K562 (cell line): ENCODE data around the gene NIPA2. TPM values are rescaled to one million over a fixed set of nuclear protein-coding genes. Genes with fewer than 3 reads are reported as not detected.

Experiments used
- CEBPB ChIP-seq: fragments of 450-650 bp; IDR thresholded peaks from 2 replicates; pipeline ENCODE4 v1.6.1; 2016; ENCODE audit warnings: missing genetic modification characterization, missing compliant biosample characterization
- HDAC1 ChIP-seq, 2 experiments: fragments of 450-650 bp; IDR thresholded peaks; 2 replicates each; pipeline ENCODE4 v1.6.1; 2016 to 2017; ENCODE audit warnings: inconsistent platforms in 1 of 2, mild to moderate bottlenecking in 1 of 2, moderate library complexity in 1 of 2
- HDAC2 ChIP-seq: fragments of 450-650 bp; IDR thresholded peaks from 2 replicates; pipeline ENCODE4 v1.6.1; 2016; ENCODE audit warnings: mild to moderate bottlenecking
- ID3 ChIP-seq, 2 experiments: fragments of 250-450 bp in 1 of 2; fragments of 450-650 bp in 1 of 2; sonication (Bioruptor Pico) in 1 of 2; IDR thresholded peaks; 2 replicates each; pipeline versions ENCODE4 v1.6.1 to v1.8.0; 2016 to 2021; ENCODE audit warnings: mild to moderate bottlenecking in 2 of 2, moderate library complexity in 2 of 2, missing compliant biosample characterization in 1 of 2, missing genetic modification characterization in 1 of 2
- MCM5 ChIP-seq: fragments of 450-650 bp; IDR thresholded peaks from 2 replicates; pipeline ENCODE4 v1.6.1; 2016; ENCODE audit warnings: low read depth
- MLLT1 ChIP-seq, 2 experiments: fragments of 450-650 bp; IDR thresholded peaks; 2 replicates each; pipeline ENCODE4 v1.6.1; 2016
- MTA1 ChIP-seq: fragments of 450-650 bp; IDR thresholded peaks from 2 replicates; pipeline ENCODE4 v1.6.1; 2017; ENCODE audit warnings: borderline replicate concordance
- NR2F6 ChIP-seq: fragments of 450-650 bp; formaldehyde crosslinking; IDR thresholded peaks from 2 replicates; pipeline ENCODE4 v1.4.0; 2020; ENCODE audit warnings: mild to moderate bottlenecking
- PHB ChIP-seq: fragments of 250-450 bp; sonication (Bioruptor Pico); IDR thresholded peaks from 2 replicates; pipeline ENCODE4 v1.5.0; 2021
- RB1 ChIP-seq: fragments of 450-650 bp; IDR thresholded peaks from 2 replicates; pipeline ENCODE4 v1.6.1; 2017; ENCODE audit warnings: low read depth, mild to moderate bottlenecking
- RBFOX2 ChIP-seq: fragments of 200-400 bp; formaldehyde crosslinking; IDR thresholded peaks from 2 replicates; pipeline ENCODE4 v1.6.1; 2017; ENCODE audit warnings: low read depth, mild to moderate bottlenecking, low read length, moderate library complexity
- RBM14 ChIP-seq: fragments of 200-400 bp; formaldehyde crosslinking; IDR thresholded peaks from 2 replicates; pipeline ENCODE4 v1.6.1; 2018; ENCODE audit warnings: low read depth, mild to moderate bottlenecking, low read length, moderate library complexity, borderline replicate concordance; ENCODE audit not compliant: insufficient read depth
- REST ChIP-seq, 2 experiments: fragments of 450-650 bp; formaldehyde crosslinking in 1 of 2; IDR thresholded peaks; 2 replicates each; pipeline versions ENCODE4 v1.4.0 to v1.6.1; 2014 to 2020; ENCODE audit warnings: mild to moderate bottlenecking in 2 of 2, borderline replicate concordance in 1 of 2, low read depth in 1 of 2
- SOX6 ChIP-seq: fragments of 450-650 bp; IDR thresholded peaks from 2 replicates; pipeline ENCODE4 v1.6.1; 2014; ENCODE audit warnings: mild to moderate bottlenecking
- TAF9B ChIP-seq: fragments of 450-650 bp; IDR thresholded peaks from 2 replicates; pipeline ENCODE4 v1.6.1; 2018; ENCODE audit warnings: mild to moderate bottlenecking; ENCODE audit not compliant: partially characterized antibody
- TCF7 ChIP-seq: sonication (generic); IDR thresholded peaks from 2 replicates; pipeline ENCODE4 v1.6.1; 2016; ENCODE audit warnings: antibody characterized with exemption, borderline replicate concordance
- ZBTB1 ChIP-seq: sonication (generic); formaldehyde crosslinking; IDR thresholded peaks from 2 replicates; pipeline ENCODE4 v1.8.1; 2023; ENCODE audit warnings: missing genetic modification reagents, low read depth, mild to moderate bottlenecking, borderline replicate concordance
- ZNF124 ChIP-seq: sonication (generic); formaldehyde crosslinking; IDR thresholded peaks from 2 replicates; pipeline ENCODE4 v1.8.1; 2022; ENCODE audit warnings: missing genetic modification reagents
- polyA plus RNA-seq, 8 experiments: library from polyadenylated mRNA; depleted of rRNA in 4 of 8; stranded (reverse) in 5 of 8; unstranded in 3 of 8; fragments of >200 nt; fragmentation: Nextera tagmentation in 2 of 8; fragmentation: Illumina TruSeq in 1 of 8; extraction: Ambion mirVana in 2 of 8; extraction: Trizol in 1 of 8; gene quantifications; 2 replicates each; pipeline versions ENCODE4 v1.2.1 to v1.2.3, GENCODE V29; 2011 to 2014; ENCODE audit warnings: inconsistent platforms in 1 of 8, missing spikeins in 1 of 8
- total RNA-seq, 7 experiments: library from RNA; depleted of rRNA in 6 of 7; stranded (reverse); fragments of >200 nt in 6 of 7; fragmentation: Illumina TruSeq in 2 of 7; extraction: Trizol in 2 of 7; gene quantifications; 2 replicates each; pipeline versions ENCODE4 v1.2.1 to v1.2.3, GENCODE V29; 2011 to 2021; ENCODE audit warnings: low replicate concordance in 1 of 7

Gene NIPA2
- total and polyA plus RNA-seq, 9 of the 15 experiments (the other 6 are each of a cell fraction or from before 2014, with no cell fraction given) = 18.7 to 107 (median 87.3) TPM

GRCh38 chr15:22838292-22839042 is at the start of gene NIPA2 (continued):
- TF ChIP-seq REST (IDR thresholded peaks at IDR 0.05; ENCODE audit: borderline replicate concordance) (peak; percentile 68), REST (CRISPR knock-in tag; IDR thresholded peaks at IDR 0.05; ENCODE audit: low read depth) (no peak), ZBTB1 (CRISPR knock-in tag) (peak; percentile 21; the same call in 1 of the 2 replicates), PHB (CRISPR knock-in tag) (no peak), ID3 (CRISPR knock-in tag; IDR thresholded peaks at IDR 0.05) (no peak), ID3 (tag; IDR thresholded peaks at IDR 0.05) (no peak), RBM14 (no peak), ZNF124 (CRISPR knock-in tag) (0 out of 2 replicates have a peak, but pooled peaks have one; percentile 39), MLLT1 (IDR thresholded peaks at IDR 0.05) (peak in 1 of 2 experiments; percentile 22; a peak in 1 of 4 replicates), SOX6 (peak; percentile 2; the same call in 1 of the 2 replicates), CEBPB (peak; percentile 84), HDAC2 (no peak), RB1 (peak; percentile 76), NR2F6 (CRISPR knock-in tag) (0 out of 2 replicates have a peak, but pooled peaks have one; percentile 58), MTA1 (peak; percentile 97), HDAC1 (IDR thresholded peaks at IDR 0.05) (peak in 1 of 2 experiments; percentile 95; a peak in 2 of 4 replicates), TCF7 (0 out of 2 replicates have a peak, but pooled peaks have one; percentile 33), RBFOX2 (peak; percentile 99), MCM5 (no peak), TAF9B (peak; percentile 41)
